Choroid plexus epithelial cell (primary cell): Measurements from ENCODE around the gene TTC3.
A peak's percentile ranks its signal among the peaks of the same experiment; 100 is the strongest.

Experiments
- DNase-seq: peaks from one replicate; pipeline ENCODE4 v3.0.0-alpha.2; 2010; ENCODE audit warnings: low read depth
- H3K4me3 ChIP-seq: 2 replicates; pipeline ENCODE4 v1.5.1; 2011; ENCODE audit warnings: low read depth, mild to moderate bottlenecking, control low read depth, low read length, moderate library complexity
- CTCF ChIP-seq: conservative IDR thresholded peaks from 2 replicates; pipeline ENCODE4 v1.5.1; 2011; ENCODE audit warnings: low read depth, mild to moderate bottlenecking, control low read depth, inconsistent platforms, low read length, moderate library complexity

The TTC3 gene

GRCh38 chr21:37166733-37167132, 93.7 kb downstream of the TTC3 start:
- no peak overlapping the region for H3K4me3 ChIP-seq
- DNase-seq, result no peak
- TF ChIP-seq CTCF, result peak; percentile 12

- no peak for DNase-seq
- no peak for TF ChIP-seq CTCF
- H3K4me3 ChIP-seq, result no peak overlapping the region
Observed at GRCh38 chr21:37168666-37169065, 95.6 kb downstream of the TTC3 start.

GRCh38 chr21:37172646-37173045, 99.6 kb downstream of the TTC3 start:
- no peak for DNase-seq
- no peak for TF ChIP-seq CTCF

GRCh38 chr21:37176716-37177115, 103.7 kb downstream of the TTC3 start:
- TF ChIP-seq CTCF, result no peak
- no peak overlapping the region for H3K4me3 ChIP-seq
- no peak for DNase-seq

More at GRCh38 chr21:37172646-37173045, 99.6 kb downstream of the TTC3 start:
- no peak overlapping the region for H3K4me3 ChIP-seq

- no peak for TF ChIP-seq CTCF
- no peak overlapping the region for H3K4me3 ChIP-seq
- peak; percentile 35 for DNase-seq
Observed at GRCh38 chr21:37181059-37181458, 108.0 kb downstream of the TTC3 start.

GRCh38 chr21:37182222-37182621, 109.2 kb downstream of the TTC3 start:
- no peak for TF ChIP-seq CTCF
- H3K4me3 ChIP-seq, result no peak overlapping the region
- no peak for DNase-seq

- H3K4me3 ChIP-seq, result no peak overlapping the region
- TF ChIP-seq CTCF, result no peak
- DNase-seq, result no peak
Observed at GRCh38 chr21:37183749-37184148, 110.7 kb downstream of the TTC3 start.
